H1 (cell line): Measurements from ENCODE around the gene MTMR2. TPM values are rescaled to one million over a fixed set of nuclear protein-coding genes. Genes with fewer than 3 reads are reported as not detected.

Source experiments
- CTBP2 ChIP-seq: IDR thresholded peaks from 2 replicates; pipeline ENCODE4 v1.7.0; 2011; ENCODE audit warnings: borderline replicate concordance, mild to moderate bottlenecking, moderate library complexity, mixed read lengths, low read length; ENCODE audit not compliant: insufficient read depth, insufficient read length
- RXRA ChIP-seq: IDR thresholded peaks from 2 replicates; pipeline ENCODE4 v1.6.1; 2011; ENCODE audit warnings: low read depth, mild to moderate bottlenecking, low read length, moderate library complexity; ENCODE audit not compliant: insufficient read depth
- SP2 ChIP-seq: IDR thresholded peaks from 2 replicates; pipeline ENCODE4 v1.6.1; 2012; ENCODE audit warnings: mild to moderate bottlenecking, low read length, inconsistent platforms
- YY1 ChIP-seq: IDR thresholded peaks from 2 replicates; pipeline ENCODE4 v1.6.1; 2011; ENCODE audit warnings: low read depth, mild to moderate bottlenecking, low read length
- polyA plus RNA-seq, 7 experiments: library from polyadenylated mRNA; depleted of rRNA in 3 of 7; stranded (reverse) in 5 of 7; unstranded in 2 of 7; fragments of >200 nt in 5 of 7; fragments of 200-250 nt in 2 of 7; gene quantifications; 1 replicate in 5 of 7; 2 replicates in 1 of 7; 4 replicates in 1 of 7; pipeline versions ENCODE4 v1.2.1 to v1.2.3, GENCODE V29; 2011 to 2013; ENCODE audit warnings: missing spikeins in 2 of 7, mixed read lengths in 2 of 7
- total RNA-seq: library from RNA; stranded (reverse); fragmentation: NEBNext Ultra II Directional; extraction: Animal tissue kit (Norgen Biotek cat#: 25700); gene quantifications from 2 replicates; pipeline ENCODE4 v1.2.1, GENCODE V29; 2021

MTMR2 gene
- total and polyA plus RNA-seq, 2 of the 8 experiments (the other 6 are each of a cell fraction or from before 2014, with no cell fraction given) = 16.7 to 52.9 TPM

- TF ChIP-seq CTBP2 = no peak
- no peak for TF ChIP-seq RXRA
- TF ChIP-seq SP2 = no peak
- TF ChIP-seq YY1 = no peak
Observed at GRCh38 chr11:95805869-95806268, 118.0 kb downstream of the MTMR2 start (continued).
